ENCODE data around the gene ZSCAN21. TPM values are rescaled to one million over a fixed set of nuclear protein-coding genes. Genes with fewer than 3 reads are reported as not detected.

Gene ZSCAN21
- total and polyA plus RNA-seq, 2 of the 4 experiments (the other 2 are of a cell fraction) = 11.5 to 13.3 TPM

DNA sequence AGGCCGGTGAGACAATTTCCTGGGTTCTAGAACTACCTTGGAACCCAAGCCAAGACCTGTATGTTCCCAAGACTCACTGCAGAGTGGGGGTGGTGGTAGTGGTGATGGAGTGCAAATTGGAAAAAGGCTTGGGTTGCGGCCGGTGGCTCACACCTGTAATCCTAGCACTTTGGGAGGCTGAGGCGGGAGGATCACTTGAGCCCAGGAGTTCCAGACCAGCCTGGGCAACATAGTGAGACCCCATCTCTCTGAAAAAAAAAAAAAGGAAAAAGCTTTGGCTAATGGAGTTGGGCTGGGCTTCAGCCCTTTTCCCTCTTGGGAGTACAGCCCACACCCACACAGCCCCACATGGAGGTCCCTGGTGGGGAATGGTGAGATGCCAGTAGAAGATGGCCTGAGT lies 56.0 kb downstream of the ZSCAN21 start:
- H3K4me1 ChIP-seq (ENCODE audit: control insufficient read depth, insufficient read depth, low read length) = peaks cover 8% of the 10 kb centered on the region

More for the DNA sequence above, 56.0 kb downstream of the ZSCAN21 start:
- no peak overlapping the region for H2AFZ ChIP-seq (replicated peaks; ENCODE audit: low read length, poor library complexity)
- TF ChIP-seq, protein P1, sequence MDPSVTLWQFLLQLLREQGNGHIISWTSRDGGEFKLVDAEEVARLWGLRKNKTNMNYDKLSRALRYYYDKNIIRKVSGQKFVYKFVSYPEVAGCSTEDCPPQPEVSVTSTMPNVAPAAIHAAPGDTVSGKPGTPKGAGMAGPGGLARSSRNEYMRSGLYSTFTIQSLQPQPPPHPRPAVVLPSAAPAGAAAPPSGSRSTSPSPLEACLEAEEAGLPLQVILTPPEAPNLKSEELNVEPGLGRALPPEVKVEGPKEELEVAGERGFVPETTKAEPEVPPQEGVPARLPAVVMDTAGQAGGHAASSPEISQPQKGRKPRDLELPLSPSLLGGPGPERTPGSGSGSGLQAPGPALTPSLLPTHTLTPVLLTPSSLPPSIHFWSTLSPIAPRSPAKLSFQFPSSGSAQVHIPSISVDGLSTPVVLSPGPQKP (IDR thresholded peaks at IDR 0.05; ENCODE audit: borderline replicate concordance, low read depth, low read length) = no peak
- no peak for TF ChIP-seq RCOR1 (IDR thresholded peaks at IDR 0.05; ENCODE audit: insufficient replicate concordance, low read length)
- TF ChIP-seq, protein P2, sequence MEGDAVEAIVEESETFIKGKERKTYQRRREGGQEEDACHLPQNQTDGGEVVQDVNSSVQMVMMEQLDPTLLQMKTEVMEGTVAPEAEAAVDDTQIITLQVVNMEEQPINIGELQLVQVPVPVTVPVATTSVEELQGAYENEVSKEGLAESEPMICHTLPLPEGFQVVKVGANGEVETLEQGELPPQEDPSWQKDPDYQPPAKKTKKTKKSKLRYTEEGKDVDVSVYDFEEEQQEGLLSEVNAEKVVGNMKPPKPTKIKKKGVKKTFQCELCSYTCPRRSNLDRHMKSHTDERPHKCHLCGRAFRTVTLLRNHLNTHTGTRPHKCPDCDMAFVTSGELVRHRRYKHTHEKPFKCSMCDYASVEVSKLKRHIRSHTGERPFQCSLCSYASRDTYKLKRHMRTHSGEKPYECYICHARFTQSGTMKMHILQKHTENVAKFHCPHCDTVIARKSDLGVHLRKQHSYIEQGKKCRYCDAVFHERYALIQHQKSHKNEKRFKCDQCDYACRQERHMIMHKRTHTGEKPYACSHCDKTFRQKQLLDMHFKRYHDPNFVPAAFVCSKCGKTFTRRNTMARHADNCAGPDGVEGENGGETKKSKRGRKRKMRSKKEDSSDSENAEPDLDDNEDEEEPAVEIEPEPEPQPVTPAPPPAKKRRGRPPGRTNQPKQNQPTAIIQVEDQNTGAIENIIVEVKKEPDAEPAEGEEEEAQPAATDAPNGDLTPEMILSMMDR (conservative IDR thresholded peaks at IDR 0.05; ENCODE audit: low read depth, low read length) = no peak
- no peak for TF ChIP-seq NFE2L2 (IDR thresholded peaks at IDR 0.05; ENCODE audit: low read depth, low read length)
- no peak for TF ChIP-seq CEBPB (IDR thresholded peaks at IDR 0.05; ENCODE audit: low read depth, low read length)
- H3K23ac ChIP-seq (ENCODE audit: low read depth, low read length) = no peak overlapping the region
- intact Hi-C loops (cut with micrococcal nuclease) = no loop called here
- ATAC-seq (ENCODE audit: low read depth) (no peak), DNase-seq (no peak)
- H4K5ac ChIP-seq (ENCODE audit: low read depth, low read length) = no peak overlapping the region
- H4K91ac ChIP-seq (ENCODE audit: insufficient read depth, low read depth, low read length) = no peak overlapping the region
- dilution Hi-C loops (cut with HindIII; ENCODE audit: low sequenced_read_pairs, unreplicated experiment) = no loop called here
- no peak overlapping the region for H3K9ac ChIP-seq (ENCODE audit: low read depth, low read length)
- H2AK5ac ChIP-seq (ENCODE audit: low read depth, low read length) = no peak overlapping the region
- H2BK120ac ChIP-seq (ENCODE audit: low read depth, low read length) = no peak overlapping the region
- peaks cover 5% of the 10 kb centered on the region; the same call in 1 of the 2 replicates for H3K9me1 ChIP-seq (ENCODE audit: insufficient read depth, low read length)
- POLR2A ChIA-PET (ENCODE audit: unreplicated experiment) = no interaction called here
- H2AK9ac ChIP-seq (replicated peaks; ENCODE audit: low read depth, low read length, poor library complexity) = no peak overlapping the region
- no peak overlapping the region for H3K4me3 ChIP-seq (ENCODE audit: insufficient read depth, low read depth, low read length)
- H3K79me1 ChIP-seq (ENCODE audit: low read depth in 1 of 2, low read length in 2 of 2) = peaks cover 6 to 23% of the 10 kb centered on the region in 2 experiments
- no peak overlapping the region for H3K18ac ChIP-seq (ENCODE audit: low read depth, low read length)
- H4K20me1 ChIP-seq (ENCODE audit: insufficient read depth, low read length) = peaks cover 7% of the 10 kb centered on the region; the same call in 1 of the 2 replicates
- no peak overlapping the region for H3K4ac ChIP-seq (ENCODE audit: low read depth, low read length)
- no peaks in the 10 kb centered on the region for H3K9me3 ChIP-seq (ENCODE audit: control insufficient read depth, insufficient read depth, low read length)
- no peak overlapping the region for H3K4me2 ChIP-seq (ENCODE audit: low read depth, low read length)
- H3K56ac ChIP-seq (ENCODE audit: extremely low read depth, insufficient read depth, low read length) = no peak overlapping the region
- no peak overlapping the region for H3K14ac ChIP-seq (replicated peaks; ENCODE audit: low read depth, low read length)
- CTCF ChIA-PET = no interaction called here
- H2BK15ac ChIP-seq (ENCODE audit: low read depth, low read length) = no peak overlapping the region
- H2BK5ac ChIP-seq (ENCODE audit: low read depth, low read length, poor library complexity, severe bottlenecking) = no peak overlapping the region
- no CpG with 5 or more reads among the region's 4 CpGs for WGBS, 2 experiments (ENCODE audit: extremely low coverage in 2 of 2, insufficient read length in 1 of 2)
- no TSS peak for BruUV-seq (replicated peaks)
- no peak overlapping the region for H2BK20ac ChIP-seq (ENCODE audit: low read depth, low read length)
- H3K27ac ChIP-seq (ENCODE audit: insufficient read depth, low read length) = no peak overlapping the region
- no peak overlapping the region for H4K8ac ChIP-seq (ENCODE audit: low read depth in 2 of 2, low read length in 2 of 2)
- in situ Hi-C loops (cut with MboI; ENCODE audit: low sequenced_read_pairs) = no loop called here
- peaks cover 50% of the 10 kb centered on the region for H3K36me3 ChIP-seq (ENCODE audit: control insufficient read depth, insufficient read depth, low read length)
- H3K27me3 ChIP-seq (ENCODE audit: control insufficient read depth, insufficient read depth, low read length) = no peaks in the 10 kb centered on the region

Data from IMR-90 (cell line).